Upper lobe of right lung (tissue), 1 donor: ENCODE results near the gene NKX6-2. TPM values are rescaled to one million over a fixed set of nuclear protein-coding genes. Genes with fewer than 3 reads are reported as not detected.

ENCODE experiments used
- ATAC-seq: fragments of 200-7000 bp; cut with Tn5 transposase; one replicate; pipeline ENCODE4 v1.9.1; 2020; ENCODE audit warnings: mild to moderate bottlenecking, moderate library complexity
- DNase-seq: peaks from one replicate; pipeline ENCODE4 v3.0.0-alpha.2; 2020
- H3K27ac ChIP-seq: fragments of 200-600 bp; one replicate; pipeline ENCODE4 v1.8.0; 2022
- H3K27me3 ChIP-seq: fragments of 200-600 bp; one replicate; pipeline ENCODE4 v1.8.0; 2022; ENCODE audit warnings: mild to moderate bottlenecking
- H3K36me3 ChIP-seq: fragments of 200-600 bp; one replicate; pipeline ENCODE4 v1.8.0; 2022
- H3K4me1 ChIP-seq: fragments of 200-600 bp; one replicate; pipeline ENCODE4 v1.8.0; 2022
- H3K4me3 ChIP-seq: fragments of 200-600 bp; one replicate; pipeline ENCODE4 v1.8.0; 2022; ENCODE audit warnings: mild to moderate bottlenecking
- H3K9me3 ChIP-seq: fragments of 200-600 bp; one replicate; pipeline ENCODE4 v1.8.0; 2022
- intact Hi-C: fragments of 100-400 bp; cut with DNase I; formaldehyde crosslinking; loops from one replicate; pipeline ENCODE4 v1.11.0; 2022
- total RNA-seq: library from RNA; stranded (reverse); fragmentation: NEBNext Ultra II Directional; extraction: Animal tissue kit (Norgen Biotek cat#: 25700); gene quantifications from one replicate; pipeline ENCODE4 v1.2.1, GENCODE V29; 2021
- TF ChIP-seq, protein P1 (sequence below): fragments of 200-600 bp; IDR thresholded peaks from one replicate; pipeline ENCODE4 v1.8.0; 2022; ENCODE audit warnings: antibody characterized with exemption
- donor health status: DM: no; HTN: yes; CAD: no; lungs with severe emphysema.

Gene NKX6-2
- total RNA-seq, 1 donor from 2014 or later, result not detected

DNA sequence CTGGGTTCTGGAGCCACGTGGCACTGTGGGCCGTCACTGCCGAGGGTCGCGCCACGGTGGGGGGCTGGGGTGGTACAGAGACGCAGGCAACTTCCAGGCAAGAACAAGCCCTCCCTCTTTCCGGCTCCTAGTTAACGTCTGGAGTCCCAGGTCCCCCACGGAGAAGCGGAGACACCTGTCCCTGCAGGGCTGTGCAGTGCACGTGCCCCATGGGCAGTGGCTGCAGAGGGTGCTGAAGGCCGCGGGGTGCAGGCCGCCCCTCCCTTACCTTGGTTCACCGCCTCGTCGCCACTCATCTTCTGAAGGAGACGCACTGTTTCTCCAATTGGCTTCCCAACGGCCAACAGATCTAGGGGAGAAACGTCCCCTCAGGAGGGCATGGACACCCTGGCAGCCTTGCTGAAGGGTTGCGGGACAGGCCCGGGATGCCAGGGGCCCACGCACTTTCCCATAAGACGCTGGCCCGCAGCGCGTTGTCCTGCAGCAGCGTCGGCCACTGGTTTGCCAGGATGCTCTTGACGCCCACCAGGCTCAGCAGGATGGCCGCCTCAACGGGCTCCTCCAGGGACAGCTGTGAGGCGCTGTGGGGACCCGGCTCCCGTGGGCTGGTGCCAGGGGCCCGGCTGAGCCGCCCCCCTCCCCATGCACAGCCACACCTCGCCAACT lies 24.3 kb upstream of the NKX6-2 start:
- no peaks in the 10 kb centered on the region for H3K9me3 ChIP-seq
- intact Hi-C loops, result no loop called here
- no peak overlapping the region for H3K4me3 ChIP-seq
- TF ChIP-seq, protein P1, sequence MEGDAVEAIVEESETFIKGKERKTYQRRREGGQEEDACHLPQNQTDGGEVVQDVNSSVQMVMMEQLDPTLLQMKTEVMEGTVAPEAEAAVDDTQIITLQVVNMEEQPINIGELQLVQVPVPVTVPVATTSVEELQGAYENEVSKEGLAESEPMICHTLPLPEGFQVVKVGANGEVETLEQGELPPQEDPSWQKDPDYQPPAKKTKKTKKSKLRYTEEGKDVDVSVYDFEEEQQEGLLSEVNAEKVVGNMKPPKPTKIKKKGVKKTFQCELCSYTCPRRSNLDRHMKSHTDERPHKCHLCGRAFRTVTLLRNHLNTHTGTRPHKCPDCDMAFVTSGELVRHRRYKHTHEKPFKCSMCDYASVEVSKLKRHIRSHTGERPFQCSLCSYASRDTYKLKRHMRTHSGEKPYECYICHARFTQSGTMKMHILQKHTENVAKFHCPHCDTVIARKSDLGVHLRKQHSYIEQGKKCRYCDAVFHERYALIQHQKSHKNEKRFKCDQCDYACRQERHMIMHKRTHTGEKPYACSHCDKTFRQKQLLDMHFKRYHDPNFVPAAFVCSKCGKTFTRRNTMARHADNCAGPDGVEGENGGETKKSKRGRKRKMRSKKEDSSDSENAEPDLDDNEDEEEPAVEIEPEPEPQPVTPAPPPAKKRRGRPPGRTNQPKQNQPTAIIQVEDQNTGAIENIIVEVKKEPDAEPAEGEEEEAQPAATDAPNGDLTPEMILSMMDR, result no peak
- no peak for ATAC-seq
- no peak overlapping the region for H3K27ac ChIP-seq
- DNase-seq, result no peak
- peaks cover 9% of the 10 kb centered on the region for H3K27me3 ChIP-seq
- no peaks in the 10 kb centered on the region for H3K36me3 ChIP-seq
- no peaks in the 10 kb centered on the region for H3K4me1 ChIP-seq

DNA sequence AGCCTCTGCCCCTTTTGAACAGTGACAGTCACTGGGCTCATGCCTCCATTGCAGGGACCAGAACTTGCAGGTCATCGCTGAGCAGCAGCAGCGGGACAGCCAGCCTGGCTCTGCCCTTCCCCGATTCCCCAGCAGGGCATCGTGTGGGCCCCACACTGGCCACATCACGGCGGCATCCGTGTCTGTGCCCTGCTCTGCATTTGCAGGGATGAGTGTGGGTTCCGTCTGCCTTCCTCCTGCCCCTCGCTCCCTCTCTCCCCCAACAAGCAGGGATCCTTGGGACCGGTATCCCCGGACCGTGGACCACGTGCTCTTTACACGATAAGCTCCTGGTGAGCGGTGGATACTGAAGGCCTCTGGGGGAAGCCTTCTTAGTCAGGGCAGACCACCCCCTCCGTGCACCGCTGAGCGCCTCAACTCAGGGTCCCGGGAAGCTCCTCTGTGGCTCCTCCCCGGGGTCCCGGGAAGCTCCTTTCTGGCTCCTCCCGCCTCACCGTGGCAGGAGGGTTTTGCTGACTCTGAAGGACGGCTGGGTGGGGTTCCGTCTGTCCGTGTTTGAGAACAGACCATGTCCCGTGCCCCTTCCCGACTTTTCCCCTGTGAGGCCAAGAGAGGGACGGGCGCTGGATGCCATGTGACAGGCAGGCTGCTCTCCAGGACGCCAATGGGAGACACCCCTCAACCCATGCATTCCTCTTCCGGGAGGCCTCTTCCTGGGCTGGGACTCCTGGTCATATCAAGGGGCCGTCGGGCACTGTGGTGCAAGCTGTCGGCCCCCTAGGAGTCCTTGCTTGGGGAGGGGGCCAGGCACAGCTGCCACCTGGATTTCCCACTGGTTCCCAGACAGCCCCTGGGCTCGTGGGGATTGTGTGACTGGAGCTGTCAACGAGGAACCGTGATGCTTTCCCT lies 23.5 kb upstream of the NKX6-2 start:
- no peak for ATAC-seq
- no peak overlapping the region for H3K27ac ChIP-seq
- no peaks in the 10 kb centered on the region for H3K4me1 ChIP-seq
- peaks cover 9% of the 10 kb centered on the region for H3K27me3 ChIP-seq
- no peak for DNase-seq
- no peak overlapping the region for H3K4me3 ChIP-seq
- intact Hi-C loops, result no loop called here
- no peaks in the 10 kb centered on the region for H3K9me3 ChIP-seq
- no peaks in the 10 kb centered on the region for H3K36me3 ChIP-seq
- TF ChIP-seq, protein P1, result no peak

DNA sequence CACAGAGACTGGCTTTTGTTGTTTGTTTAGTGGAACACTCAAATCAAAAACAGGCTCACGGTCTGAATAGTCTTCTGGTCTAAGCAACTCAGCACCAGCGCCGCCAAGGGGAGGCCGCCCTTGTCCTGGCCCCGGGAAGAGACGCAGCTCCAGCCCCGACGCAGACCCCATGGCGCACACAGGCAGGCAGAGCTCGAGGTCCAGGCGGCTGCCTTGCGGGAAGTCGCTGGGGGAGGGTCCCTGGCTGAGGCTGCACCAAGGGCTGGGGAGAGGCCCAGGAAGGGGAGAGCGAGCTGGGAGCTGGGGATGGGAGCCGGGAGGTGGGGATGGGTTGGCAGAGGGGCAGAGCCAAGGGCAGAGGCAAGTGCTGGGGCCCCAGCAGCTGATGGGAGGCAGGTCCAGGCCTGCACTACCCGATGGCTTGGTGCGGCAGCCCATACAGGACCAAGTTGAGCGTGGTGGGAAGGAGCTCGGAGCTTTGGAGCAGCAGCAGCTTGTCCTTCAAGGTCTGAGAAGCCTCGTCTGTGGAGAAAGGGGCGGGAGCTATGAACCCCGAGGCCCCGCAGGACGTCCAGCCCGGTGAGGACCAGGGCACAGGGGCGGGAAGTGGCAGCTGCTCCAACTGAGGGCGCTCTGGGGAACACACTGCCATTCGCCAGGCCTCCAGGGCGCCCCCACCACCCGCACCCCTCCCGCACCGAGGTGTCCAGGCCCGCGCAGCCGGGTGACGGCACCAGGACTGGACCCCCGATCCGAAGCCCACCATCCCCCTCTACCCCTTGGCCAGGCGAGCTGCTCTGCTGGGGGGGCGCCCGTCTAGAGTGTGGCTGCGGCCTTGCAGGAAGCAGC lies 22.7 kb upstream of the NKX6-2 start:
- H3K27me3 ChIP-seq, result peaks cover 9% of the 10 kb centered on the region

DNA sequence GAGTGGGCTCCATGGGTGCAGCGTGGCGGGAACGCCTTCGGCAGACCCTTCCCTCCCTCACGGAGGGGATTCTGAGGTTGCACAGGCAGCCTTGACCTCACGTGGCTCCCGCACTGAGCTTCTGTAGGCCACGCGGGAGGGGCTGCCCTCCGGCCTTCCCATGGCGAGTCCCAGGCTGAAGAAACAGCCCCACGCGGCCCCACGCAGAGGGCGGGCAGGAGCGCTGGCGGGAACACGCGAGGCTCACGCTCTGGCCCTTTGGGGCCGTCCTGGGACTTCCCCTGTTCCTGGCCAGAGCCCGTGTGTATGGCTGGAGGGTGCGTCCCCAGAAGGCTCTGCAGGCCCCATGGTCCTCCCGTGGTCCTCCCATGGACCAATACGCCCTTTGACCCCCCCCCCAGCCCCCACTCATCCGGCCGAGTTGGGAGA lies 21.7 kb upstream of the NKX6-2 start:
- intact Hi-C loops, result no loop called here
- H3K27me3 ChIP-seq, result peaks cover 9% of the 10 kb centered on the region
- no peak for DNase-seq

More for the DNA sequence above, 22.7 kb upstream of the NKX6-2 start:
- no peaks in the 10 kb centered on the region for H3K4me1 ChIP-seq
- TF ChIP-seq, protein P1, result no peak
- H3K4me3 ChIP-seq, result no peak overlapping the region
- intact Hi-C loops, result no loop called here
- no peaks in the 10 kb centered on the region for H3K36me3 ChIP-seq
- DNase-seq (no peak), ATAC-seq (no peak)
- no peak overlapping the region for H3K27ac ChIP-seq
- H3K9me3 ChIP-seq, result no peaks in the 10 kb centered on the region

DNA sequence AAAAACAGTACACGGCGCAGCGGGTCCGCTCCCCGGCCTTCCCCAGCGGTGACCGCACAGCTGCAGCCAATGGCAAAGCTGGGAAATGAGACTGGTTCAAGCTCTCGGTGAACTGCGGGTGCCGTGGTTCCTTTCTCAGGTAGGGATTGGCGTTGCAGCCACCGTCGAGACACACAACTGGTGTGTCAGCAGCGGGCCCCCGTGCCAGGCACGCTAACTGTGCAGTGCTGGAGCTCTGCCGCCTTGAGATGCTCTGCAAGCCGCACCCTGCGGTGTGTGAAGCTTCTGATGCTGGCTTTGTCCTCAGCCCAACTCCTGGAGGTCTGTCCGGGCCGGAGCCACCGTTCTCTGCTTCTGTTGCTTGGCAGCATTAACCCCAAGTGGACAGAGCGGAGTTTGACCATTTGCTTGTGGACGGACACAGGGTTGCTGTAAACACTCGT lies 20.6 kb upstream of the NKX6-2 start:
- no peak for ATAC-seq
- TF ChIP-seq, protein P1, result no peak
- Histone ChIP-seq H3K4me3 (no peak overlapping the region), H3K27ac (no peak overlapping the region), H3K9me3 (no peaks in the 10 kb centered on the region), H3K4me1 (no peaks in the 10 kb centered on the region), H3K27me3 (peaks cover 6% of the 10 kb centered on the region), H3K36me3 (no peaks in the 10 kb centered on the region)
- no peak for DNase-seq
- intact Hi-C loops, result no loop called here

More for the DNA sequence above, 21.7 kb upstream of the NKX6-2 start:
- Histone ChIP-seq H3K27ac (no peak overlapping the region), H3K36me3 (no peaks in the 10 kb centered on the region), H3K4me3 (no peak overlapping the region), H3K9me3 (no peaks in the 10 kb centered on the region), H3K4me1 (no peaks in the 10 kb centered on the region)
- no peak for ATAC-seq
- TF ChIP-seq, protein P1, result no peak
